A673 (cell line): ENCODE results near the gene SCN4B. TPM values are rescaled to one million over a fixed set of nuclear protein-coding genes. Genes with fewer than 3 reads are reported as not detected.

ENCODE experiments used
- BruUV-seq: library from RNA; stranded (reverse); fragments of 400-500 nt; replicated peaks from 2 replicates; lab custom pipeline; 2021; lab: Mats Ljungman, UMichigan
- CTCF ChIA-PET: fragments of 300-600 bp; sonication (Branson Sonifier 250); formaldehyde crosslinking; loops from one replicate; lab custom pipeline; 2022; ENCODE audit warnings: antibody characterized with exemption; lab: Charles Lee
- POLR2A ChIA-PET: fragments of 300-600 bp; sonication (Branson Sonifier 250); formaldehyde crosslinking; loops from one replicate; lab custom pipeline; 2022; ENCODE audit warnings: antibody characterized with exemption; ENCODE audit not compliant: low non-redundant PET; lab: Charles Lee
- DNase-seq: peaks from one replicate; pipeline ENCODE4 v3.0.0-alpha.2; 2015; ENCODE audit warnings: low spot score
- H3K27ac ChIP-seq: fragments of 200-600 bp; sonication (generic); 2 replicates; pipeline ENCODE4 v1.5.1; 2016; ENCODE audit warnings: mixed run types, low read depth, mild to moderate bottlenecking, mixed read lengths, antibody characterized with exemption, low read length; ENCODE audit not compliant: poor library complexity, severe bottlenecking
- H3K27me3 ChIP-seq: fragments of 200-600 bp; sonication (generic); replicated peaks from 2 replicates; pipeline ENCODE4 v1.6.1; 2017; ENCODE audit warnings: mixed run types, low read depth, mild to moderate bottlenecking, mixed read lengths, antibody characterized with exemption, low read length; ENCODE audit not compliant: insufficient read depth, poor library complexity
- H3K36me3 ChIP-seq: fragments of 200-600 bp; sonication (generic); 2 replicates; pipeline ENCODE4 v1.6.1; 2016; ENCODE audit warnings: mixed run types, mild to moderate bottlenecking, mixed read lengths, antibody characterized with exemption, low read length; ENCODE audit not compliant: insufficient read depth, poor library complexity, severe bottlenecking
- H3K4me1 ChIP-seq: fragments of 200-600 bp; sonication (generic); 2 replicates; pipeline ENCODE4 v1.6.1; 2017; ENCODE audit warnings: mixed run types, mild to moderate bottlenecking, mixed read lengths, antibody characterized with exemption, low read length; ENCODE audit not compliant: insufficient read depth, poor library complexity, severe bottlenecking
- H3K4me3 ChIP-seq: fragments of 200-600 bp; sonication (generic); 2 replicates; pipeline ENCODE4 v1.5.1; 2016; ENCODE audit warnings: low read depth, mixed run types, mild to moderate bottlenecking, mixed read lengths, low read length; ENCODE audit not compliant: poor library complexity, severe bottlenecking
- H3K9me3 ChIP-seq: fragments of 200-600 bp; sonication (generic); 2 replicates; pipeline ENCODE4 v1.6.1; 2016; ENCODE audit warnings: mixed run types, low read depth, mild to moderate bottlenecking, mixed read lengths, antibody characterized with exemption, low read length; ENCODE audit not compliant: poor library complexity, severe bottlenecking
- CTCF ChIP-seq: fragments of 300-800, 200-600 bp; sonication (generic); conservative IDR thresholded peaks from 2 replicates; pipeline ENCODE4 v1.5.1; 2017; ENCODE audit warnings: low read depth, mild to moderate bottlenecking, antibody characterized with exemption, low read length, moderate library complexity, mixed read lengths
- EZH2 ChIP-seq: fragments of 200-600 bp; sonication (generic); IDR thresholded peaks from 2 replicates; pipeline ENCODE4 v1.6.1; 2017; ENCODE audit warnings: borderline replicate concordance, low read depth, mild to moderate bottlenecking, mixed read lengths, antibody characterized with exemption, low read length; ENCODE audit not compliant: poor library complexity, severe bottlenecking
- intact Hi-C: fragments of 100-400 bp; cut with micrococcal nuclease; formaldehyde crosslinking; loops from one replicate; pipeline ENCODE4 v1.10.0; 2022; ENCODE audit not compliant: unreplicated experiment
- total RNA-seq: library from RNA; stranded (reverse); gene quantifications from 2 replicates; pipeline ENCODE4 v1.2.3, GENCODE V29; 2021

SCN4B gene
- total RNA-seq, 1 experiment from 2014 or later: 1.8 TPM

- no peak overlapping the region for H3K4me3 ChIP-seq
- peaks cover 4% of the 10 kb centered on the region for H3K27me3 ChIP-seq
- BruUV-seq: no TSS peak
- H3K27ac ChIP-seq: no peak overlapping the region
- POLR2A ChIA-PET: no interaction called here
- TF ChIP-seq CTCF (no peak), EZH2 (no peak)
- CTCF ChIA-PET: no interaction called here
- no peaks in the 10 kb centered on the region for H3K9me3 ChIP-seq
- peak; percentile 49 for DNase-seq
- H3K4me1 ChIP-seq: peaks cover 64% of the 10 kb centered on the region
- intact Hi-C loops: loop anchor here (5.0 kb wide), 2 partner anchors 203 to 418 kb away; partner anchors contain the start of gene IFT46
- no peaks in the 10 kb centered on the region for H3K36me3 ChIP-seq
These were observed 3.8 kb downstream of the SCN4B start for GRCh38 chr11:118148856-118149255.

GRCh38 chr11:118148240-118148639 is 4.4 kb downstream of the SCN4B start:
- Histone ChIP-seq H3K27me3 (peaks cover 3% of the 10 kb centered on the region), H3K4me3 (no peak overlapping the region), H3K4me1 (peaks cover 64% of the 10 kb centered on the region), H3K36me3 (no peaks in the 10 kb centered on the region), H3K27ac (no peak overlapping the region), H3K9me3 (no peaks in the 10 kb centered on the region)
- POLR2A ChIA-PET: no interaction called here
- no TSS peak for BruUV-seq
- CTCF ChIA-PET: no interaction called here
- intact Hi-C loops: loop anchor here (5.0 kb wide), 2 partner anchors 204 to 419 kb away; partner anchors contain the start of gene IFT46
- TF ChIP-seq CTCF: no peak
- TF ChIP-seq EZH2: no peak
- DNase-seq: no peak

DNA sequence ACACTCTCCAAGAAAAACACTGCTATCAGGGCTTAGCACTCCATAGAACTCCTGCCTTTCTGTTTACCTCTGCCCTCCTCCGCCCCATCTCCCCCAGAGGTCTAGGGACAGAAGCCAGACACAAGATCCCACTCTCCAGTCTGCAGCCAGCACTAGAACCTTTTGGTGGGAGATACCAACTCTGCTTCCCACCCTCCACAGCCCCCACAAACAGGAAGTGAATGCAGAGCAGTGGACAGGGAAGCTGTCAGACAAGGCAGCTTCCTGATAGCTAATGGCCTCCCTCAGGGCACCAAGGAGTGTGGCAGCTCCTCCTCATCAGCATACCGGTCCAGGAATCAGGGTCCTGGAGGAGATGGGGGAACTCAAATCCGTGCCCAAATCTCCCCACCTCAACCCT is 5.1 kb downstream of the SCN4B start:
- Histone ChIP-seq H3K9me3 (no peaks in the 10 kb centered on the region), H3K36me3 (no peaks in the 10 kb centered on the region), H3K4me3 (no peak overlapping the region), H3K27me3 (no peaks in the 10 kb centered on the region), H3K4me1 (peaks cover 63% of the 10 kb centered on the region), H3K27ac (no peak overlapping the region)
- BruUV-seq: no TSS peak
- POLR2A ChIA-PET: no interaction called here
- TF ChIP-seq EZH2: no peak
- TF ChIP-seq CTCF: no peak
- DNase-seq: no peak
- CTCF ChIA-PET: no interaction called here
- intact Hi-C loops: loop anchor here (5.0 kb wide), 2 partner anchors 205 to 420 kb away; partner anchors contain the start of gene IFT46
